ENCODE measurements around the gene SND1.

SND1 gene

DNA sequence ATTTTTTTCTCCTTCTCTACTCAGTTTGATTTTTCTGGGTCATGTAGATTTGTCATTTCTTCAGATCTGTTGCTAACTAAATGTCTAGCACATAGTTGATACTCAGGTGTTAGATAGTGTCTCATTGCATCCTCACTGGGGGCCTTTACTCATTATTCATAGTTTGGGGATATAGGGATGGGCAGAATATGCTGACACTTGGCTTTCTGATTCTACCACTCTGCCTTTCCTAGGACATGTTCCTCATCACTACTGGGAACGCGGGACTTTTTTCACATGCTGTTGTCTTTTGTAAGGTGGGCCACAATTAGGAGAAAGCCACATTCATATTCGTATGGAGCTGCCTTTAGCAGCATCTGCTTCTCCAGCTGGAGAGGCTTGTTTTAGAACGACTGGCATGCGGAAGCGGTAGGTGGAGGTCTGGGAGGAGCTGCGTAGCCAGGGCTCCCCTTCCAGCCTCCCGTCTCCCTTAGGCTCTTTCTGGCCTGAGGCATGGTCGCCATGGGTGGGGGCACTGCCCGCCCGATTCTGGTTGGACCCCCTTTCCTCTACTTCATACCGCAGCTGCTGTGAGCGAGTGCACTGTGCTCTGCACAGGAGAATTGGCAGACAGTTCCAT, 78.8 kb downstream of the SND1 start:
- no peak for DNase-seq (ENCODE audit: low read depth in 3 of 3)

DNA sequence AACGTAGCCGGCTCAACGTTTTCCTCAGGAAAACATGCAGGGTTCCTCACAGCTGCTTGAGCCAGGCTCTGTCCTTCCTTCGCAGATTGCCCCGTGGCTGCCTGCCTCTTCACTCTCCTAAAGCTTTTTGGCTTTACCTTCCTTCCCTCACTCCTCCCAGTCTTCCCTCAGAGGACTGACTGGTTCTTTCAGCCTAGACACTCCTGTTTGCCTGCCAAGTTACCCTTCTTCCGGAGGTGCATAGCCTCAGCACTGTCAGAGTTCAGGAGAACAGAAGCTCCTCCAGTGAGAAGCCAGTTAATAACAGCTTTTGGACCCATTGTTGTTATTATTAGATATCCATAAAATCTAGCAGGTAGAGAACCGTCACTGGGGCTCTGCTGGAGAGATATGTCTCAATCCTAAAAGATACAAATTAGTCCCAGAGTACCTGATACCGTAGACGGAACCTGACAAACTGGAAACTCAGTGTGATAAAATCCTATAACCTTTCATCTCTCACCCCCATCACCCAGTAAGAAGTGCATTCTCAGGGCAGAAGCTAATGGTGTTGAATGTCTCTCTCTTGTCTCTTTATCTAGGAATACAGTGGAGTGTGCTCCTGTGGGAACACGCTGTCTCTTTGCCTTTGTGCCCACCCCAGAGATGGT, 79.6 kb downstream of the SND1 start:
- no peak for DNase-seq (ENCODE audit: low read depth in 3 of 3)

DNA sequence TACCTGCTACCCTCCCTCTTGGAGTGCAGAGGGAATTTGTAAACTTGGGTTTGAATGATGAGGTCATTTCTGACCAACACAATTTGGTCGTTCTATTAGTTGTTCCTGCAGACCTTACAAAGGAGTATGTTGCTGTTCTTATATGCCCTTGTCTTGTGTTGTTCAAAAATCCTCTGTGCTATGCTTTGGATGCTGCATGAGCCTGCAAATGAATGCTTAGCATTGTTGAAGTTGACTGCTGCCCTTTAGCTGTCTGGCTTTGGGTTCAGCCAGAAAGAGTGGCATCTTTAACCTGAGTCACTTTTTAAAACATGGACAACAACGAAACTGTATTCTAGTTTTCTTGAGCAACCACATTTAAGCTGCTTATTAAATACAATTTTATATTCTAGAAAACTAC, 80.3 kb downstream of the SND1 start:
- DNase-seq (ENCODE audit: low read depth in 3 of 3), result no peak

DNA sequence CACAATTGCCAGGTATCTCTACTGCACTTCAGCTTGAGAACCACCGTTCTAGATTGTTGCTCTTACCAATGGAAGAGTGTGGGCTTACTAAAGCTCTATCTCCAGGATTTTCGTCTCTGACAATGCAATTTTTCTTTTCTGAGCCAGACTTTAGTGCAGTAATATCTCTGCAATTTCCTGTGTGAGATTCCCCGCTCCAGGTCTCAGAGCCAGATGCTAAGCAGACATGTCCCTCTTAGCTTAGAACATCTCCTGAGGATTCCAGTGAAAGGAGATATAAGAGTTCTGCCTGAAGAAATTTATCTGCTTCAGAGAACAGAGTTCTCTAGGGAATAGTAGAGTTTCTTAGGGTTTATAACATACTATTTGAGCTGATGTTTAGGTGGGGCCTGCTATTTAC, 82.0 kb downstream of the SND1 start:
- DNase-seq (ENCODE audit: low read depth in 3 of 3), result no peak

DNA sequence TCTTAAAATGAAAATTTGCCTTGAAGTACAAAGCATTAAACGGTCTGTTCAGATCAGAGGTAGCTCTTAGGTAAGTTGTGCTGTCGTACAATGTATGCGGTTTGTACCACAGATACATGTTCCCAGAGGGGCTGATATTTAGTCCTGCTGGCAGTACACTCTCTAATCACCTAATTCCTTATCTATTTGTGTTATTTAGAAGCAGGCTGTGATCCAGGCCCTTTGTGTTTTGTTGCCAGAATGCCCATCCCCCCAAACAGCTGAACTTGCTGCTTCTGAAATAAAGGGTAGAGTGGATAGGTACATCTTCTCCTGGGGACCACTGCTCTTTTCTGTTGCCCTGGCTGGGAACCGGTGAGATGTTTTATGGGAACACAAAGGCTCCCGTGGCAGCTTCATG, 84.5 kb downstream of the SND1 start:
- no peak for DNase-seq (ENCODE audit: low read depth in 3 of 3)

DNA sequence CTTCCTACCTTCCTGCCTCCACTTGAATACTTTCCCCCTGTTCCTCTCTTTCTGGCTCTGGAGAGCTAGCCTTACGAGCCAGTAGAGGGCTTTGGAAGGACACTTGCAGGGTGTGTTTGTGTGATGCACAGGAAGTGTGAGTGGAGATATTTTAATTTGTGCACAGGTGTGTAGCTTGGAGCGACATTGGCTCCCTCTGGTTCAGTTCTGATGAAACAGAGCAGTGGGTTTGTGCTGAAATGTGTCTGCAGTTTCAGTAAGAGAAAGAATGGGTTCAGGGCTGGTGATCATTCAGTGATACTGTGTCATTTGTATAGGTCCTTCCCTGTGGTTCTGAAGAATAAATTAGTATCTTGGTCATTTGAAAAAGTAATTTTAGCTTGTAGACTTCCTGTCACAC, 86.9 kb downstream of the SND1 start:
- no peak for DNase-seq (ENCODE audit: low read depth in 3 of 3)

DNA sequence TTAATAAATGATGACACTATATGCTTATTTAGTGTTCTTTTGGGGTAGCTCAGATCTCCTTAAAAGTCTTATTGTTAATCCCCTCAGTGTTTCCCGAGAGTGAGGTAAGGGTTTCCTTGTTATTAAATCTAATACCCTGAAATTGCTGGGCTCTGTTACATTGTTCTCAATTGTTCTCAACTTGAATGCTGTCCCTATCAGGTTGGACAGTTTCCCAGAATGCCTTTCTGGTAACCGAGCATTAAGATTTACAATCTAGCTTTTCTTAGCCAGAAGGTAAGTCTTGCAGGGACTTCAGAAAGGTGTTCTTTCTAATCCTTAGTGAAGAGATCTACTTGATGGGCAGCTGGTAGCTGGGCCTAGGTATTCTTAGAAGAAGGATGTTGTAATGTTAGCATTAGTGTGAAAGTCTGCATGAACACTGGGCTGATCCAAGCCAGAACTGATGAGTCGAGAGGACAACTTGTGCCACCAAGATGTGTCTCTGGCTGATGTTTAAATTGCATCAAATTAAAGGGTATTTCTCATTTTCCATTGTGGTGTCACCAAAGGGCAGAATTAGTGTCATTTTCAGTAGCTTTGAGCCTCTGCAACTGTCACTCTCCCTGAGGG, 89.9 kb downstream of the SND1 start:
- DNase-seq (ENCODE audit: low read depth in 3 of 3), result no peak

DNA sequence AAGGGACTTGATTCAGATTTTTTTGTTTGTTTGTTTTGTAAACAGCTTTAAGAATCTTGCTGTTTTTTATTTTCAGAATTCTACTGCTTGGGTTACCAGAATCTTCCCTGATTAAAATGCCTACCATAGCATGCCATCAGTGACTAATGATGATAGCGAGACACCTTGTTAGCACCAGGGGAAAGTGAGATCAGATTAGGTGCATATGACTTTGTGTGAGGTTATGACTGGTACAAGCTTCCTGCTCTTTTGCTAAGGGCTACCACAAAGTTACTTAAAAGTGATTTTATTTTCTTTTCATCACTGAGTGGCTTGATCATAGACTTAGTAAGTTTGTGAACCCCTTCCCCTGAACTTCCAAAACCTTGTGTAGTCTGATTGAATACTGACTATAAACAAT, 93.5 kb downstream of the SND1 start:
- no peak for DNase-seq (ENCODE audit: low read depth in 3 of 3)

DNA sequence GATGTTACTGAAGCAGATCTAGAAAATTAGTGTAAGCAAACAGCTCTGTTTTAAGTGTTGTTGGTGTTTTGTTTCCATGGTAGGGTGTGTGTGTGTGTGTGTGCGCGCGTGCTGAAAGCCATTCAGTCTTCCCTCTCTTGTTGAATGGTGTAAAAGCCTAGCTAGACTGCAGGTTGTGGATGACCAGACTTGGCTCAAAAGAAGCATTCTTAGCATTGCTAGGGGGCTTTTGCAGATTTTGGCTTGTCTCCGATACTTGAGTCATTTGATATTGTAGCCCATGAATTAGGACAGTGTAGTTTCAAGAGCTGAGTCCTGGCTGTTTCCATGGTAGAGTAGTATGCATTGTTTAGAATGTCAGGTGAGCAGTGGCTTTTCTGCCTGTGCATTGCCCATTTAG, 99.1 kb downstream of the SND1 start:
- DNase-seq (ENCODE audit: low read depth in 3 of 3), result no peak

DNA sequence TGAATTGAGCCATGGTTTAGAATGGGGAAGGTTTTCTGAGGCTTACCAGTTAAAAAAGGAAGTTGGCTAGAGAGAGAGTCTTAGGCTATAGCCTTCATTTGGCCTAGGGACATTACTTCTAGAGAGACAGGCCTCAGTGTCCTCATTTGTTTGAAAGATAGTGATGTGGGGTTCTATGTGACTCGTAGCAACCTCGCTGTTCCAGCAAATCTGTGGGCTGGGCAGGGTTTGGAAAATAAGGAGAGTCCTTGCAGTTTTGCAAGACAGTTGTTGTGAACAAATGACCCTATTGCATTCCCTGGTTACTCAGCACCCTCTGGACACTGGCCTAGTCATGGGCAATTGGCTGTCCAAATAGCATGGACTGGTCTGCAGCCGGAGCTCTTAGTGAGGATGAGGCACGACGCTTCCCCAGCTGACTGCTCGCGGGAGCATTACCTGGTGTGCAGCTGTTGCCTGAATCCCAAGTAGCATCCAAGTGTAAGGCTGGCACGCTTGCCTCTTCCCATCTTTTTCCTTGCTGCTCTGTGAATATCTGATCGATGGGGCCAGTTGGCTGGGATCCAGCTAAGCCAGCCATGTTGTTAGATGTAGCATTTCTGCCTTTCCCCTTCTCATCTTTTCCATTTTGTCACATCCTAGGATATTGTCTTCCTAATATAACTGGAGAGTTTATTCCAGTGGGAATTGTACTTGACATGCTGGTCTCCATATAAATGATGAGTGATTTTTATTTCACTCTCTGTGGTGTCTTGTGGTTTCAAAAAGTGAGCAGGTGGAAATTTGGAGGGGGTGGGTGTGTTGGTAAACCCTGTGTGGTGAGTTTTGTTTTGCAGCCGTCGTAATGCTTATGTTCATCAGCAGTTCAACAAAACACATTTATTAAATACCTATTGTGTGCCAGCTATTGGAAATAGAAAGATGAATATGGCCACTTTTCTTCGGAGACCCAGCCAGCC, 99.8 kb downstream of the SND1 start:
- no peak for DNase-seq (ENCODE audit: low read depth in 3 of 3)

DNA sequence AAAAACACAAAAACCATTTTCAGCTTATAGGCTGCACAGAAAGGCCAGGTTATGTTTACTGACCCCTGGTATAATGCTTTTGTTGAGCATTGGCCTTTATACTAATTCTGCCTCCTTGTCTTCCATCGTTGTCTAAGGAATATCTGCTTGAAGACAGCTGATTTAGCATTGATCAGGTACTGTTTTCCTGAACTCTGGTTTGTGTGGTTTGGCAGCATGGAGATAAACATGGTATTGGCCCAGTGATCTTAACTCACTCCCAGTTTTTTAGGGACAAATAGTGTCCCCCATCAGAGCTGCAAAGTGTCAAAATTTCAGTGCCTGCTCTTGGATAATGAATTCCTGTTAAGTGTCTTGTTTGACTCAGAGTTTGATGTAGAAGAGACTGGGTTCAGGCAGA, 100.8 kb downstream of the SND1 start:
- DNase-seq (ENCODE audit: low read depth in 3 of 3), result no peak

DNA sequence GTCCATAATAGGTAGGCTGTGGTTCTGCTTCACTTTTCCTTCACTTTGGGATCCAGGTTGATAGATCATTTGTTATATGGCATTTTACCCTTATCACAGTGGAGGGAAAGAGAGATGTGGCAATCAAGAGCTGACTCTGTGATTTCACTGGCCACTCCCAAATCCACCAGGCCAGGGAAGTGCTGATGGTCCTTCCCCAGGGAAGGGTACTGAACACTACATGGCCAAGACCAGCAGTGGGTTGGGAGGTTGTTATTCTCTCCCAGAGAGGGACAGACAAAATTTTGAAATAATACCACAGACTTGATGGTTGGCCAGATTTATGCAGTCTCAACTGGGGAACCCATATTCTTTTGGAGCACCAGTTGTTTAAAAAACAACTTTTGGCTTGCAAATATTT, 102.5 kb downstream of the SND1 start:
- no peak for DNase-seq (ENCODE audit: low read depth in 3 of 3)

DNA sequence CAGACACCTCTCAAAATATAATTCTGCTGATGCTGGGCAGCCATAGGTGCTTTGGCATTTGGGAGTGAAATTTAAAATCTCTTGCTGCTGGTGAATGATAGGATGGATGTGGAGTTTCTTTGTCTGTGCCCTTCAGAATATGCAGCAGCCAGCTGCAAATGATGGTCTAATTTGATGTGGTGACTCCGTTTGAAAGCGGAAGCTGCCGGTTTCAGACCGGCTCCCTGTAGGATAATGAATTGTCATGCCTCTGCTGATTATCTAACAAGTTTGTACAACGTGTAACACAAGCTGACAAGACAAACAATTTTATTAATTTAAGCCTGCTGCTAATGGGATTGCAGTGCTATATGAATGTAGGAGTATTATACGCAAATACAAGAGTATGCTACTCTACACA, 103.5 kb downstream of the SND1 start:
- DNase-seq (ENCODE audit: low read depth in 3 of 3), result no peak

DNA sequence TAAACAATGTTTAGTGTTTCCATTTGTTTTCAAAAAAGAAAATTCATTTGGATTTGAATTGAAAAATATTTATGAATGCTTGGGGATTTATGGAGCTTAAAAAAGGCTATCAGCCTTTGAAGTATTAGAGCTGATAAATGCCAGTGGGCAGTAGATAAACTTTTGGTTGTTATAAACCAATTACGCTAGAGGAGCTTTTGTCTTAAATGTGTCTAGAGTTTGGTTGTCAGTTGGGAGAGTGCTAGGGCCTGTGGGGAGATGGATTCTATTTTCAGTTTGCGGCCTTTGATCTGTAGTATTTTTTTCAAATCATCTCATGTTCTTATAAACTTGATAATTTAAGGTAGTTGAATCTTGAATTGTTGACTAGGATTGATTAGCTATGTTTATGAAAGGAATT, 104.0 kb downstream of the SND1 start:
- DNase-seq (ENCODE audit: low read depth in 3 of 3), result no peak

DNA sequence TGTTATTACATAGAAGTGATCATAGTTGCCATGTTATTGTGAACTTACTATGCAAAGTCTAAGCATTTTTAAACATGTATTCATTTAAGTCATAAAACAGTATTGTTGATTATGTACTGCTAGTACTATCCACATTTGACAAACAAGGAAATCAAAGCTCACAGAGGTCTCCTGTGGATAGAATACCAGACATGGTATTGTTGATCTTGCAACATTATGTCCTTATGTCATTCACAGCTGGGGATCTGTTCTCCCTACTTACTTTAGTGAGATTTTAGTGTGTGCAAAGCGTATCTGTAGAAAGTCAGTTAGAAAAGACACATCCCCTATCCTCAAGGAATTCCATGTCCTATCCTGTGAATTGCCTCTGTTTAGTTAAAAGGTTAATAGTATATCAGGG, 106.1 kb downstream of the SND1 start:
- no peak for DNase-seq (ENCODE audit: low read depth in 3 of 3)

DNA sequence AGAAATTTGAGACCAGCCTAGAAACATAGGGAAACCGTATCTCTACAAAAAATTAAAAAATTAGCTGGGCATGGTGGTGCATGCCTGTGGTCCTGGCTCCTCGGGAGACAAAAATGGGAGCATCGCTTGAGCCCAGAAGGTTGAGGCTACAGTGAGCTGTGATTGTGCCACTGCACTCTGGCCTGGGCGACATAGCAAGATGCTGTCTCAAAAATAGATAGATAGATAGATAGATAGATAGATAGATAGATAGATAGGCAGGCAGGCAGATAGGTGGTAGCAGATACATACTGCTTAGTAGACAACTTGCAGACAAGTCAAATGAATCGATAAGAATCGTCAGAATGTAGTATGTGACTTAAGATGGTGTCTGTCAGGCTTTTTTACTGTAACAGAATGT, 106.9 kb downstream of the SND1 start:
- DNase-seq (ENCODE audit: low read depth in 3 of 3), result no peak

DNA sequence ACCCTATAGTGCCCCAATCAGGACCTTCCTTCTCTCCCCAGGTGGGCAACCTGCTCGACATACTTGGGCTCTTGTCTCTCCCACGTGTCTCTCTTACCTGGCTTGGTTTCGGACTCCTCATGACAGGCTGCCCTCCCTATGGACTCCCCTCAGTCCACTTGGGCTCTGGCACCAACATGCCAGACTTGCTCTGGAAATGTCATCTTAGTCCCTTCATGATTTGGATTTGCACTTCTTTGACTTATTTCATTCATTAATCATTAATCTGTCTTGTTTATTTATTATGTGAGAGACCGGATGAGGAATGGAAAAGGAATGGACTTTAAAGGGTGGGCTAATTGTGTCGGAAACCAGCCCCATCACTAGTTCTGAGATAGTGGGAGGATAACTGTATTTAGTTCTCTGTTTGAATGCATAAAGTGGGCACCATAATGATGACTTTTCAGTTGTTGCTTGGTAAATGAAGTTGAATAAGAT, 108.0 kb downstream of the SND1 start:
- no peak for DNase-seq (ENCODE audit: low read depth in 3 of 3)

DNA sequence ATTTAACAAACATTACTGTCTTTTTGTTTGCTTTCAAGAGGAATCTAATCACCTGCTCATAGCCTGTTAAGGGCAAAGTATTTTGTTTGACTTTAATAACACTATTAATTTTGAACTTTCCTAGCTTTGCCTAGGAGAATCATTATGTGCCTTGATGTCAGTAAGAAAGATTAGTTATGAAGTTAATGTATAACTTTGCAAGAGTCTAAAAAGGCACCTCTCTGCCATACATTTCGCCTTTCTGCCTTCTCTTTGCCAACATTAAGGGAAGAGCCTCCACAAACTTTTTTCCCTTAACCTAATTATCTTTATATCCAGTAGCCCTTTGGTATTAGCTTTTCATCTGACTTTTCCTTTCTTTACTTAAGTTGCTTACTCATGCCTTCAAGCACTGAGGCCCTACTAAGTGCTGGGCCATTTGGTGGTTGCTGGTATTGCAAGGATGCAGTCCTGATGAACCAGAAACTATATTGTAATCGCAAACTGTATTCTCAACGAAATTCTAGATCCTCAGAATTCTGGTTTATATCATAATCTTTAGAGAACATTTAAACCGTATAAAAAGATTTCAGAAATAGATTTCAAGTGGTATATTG, 108.5 kb downstream of the SND1 start:
- DNase-seq (ENCODE audit: low read depth in 3 of 3), result no peak

DNA sequence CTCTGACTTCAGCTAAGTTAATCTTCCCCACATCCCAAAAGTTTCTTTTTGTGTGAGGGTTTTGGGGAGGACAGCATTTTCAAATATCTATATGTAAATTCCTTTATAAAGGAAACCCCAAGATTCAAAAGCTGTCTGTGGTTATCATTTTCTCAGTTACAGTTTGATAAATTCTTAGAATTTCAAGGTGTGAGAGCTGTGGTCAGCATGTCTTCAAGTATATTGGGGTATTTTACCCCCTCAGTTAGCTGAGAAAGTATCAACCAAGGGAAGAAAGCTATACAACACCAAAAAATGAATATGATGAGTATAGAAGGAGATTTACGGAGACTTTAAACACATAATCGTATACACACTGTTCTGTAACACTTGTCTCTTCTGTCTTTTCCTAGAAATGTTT, 109.2 kb downstream of the SND1 start:
- DNase-seq (ENCODE audit: low read depth in 3 of 3), result no peak

DNA sequence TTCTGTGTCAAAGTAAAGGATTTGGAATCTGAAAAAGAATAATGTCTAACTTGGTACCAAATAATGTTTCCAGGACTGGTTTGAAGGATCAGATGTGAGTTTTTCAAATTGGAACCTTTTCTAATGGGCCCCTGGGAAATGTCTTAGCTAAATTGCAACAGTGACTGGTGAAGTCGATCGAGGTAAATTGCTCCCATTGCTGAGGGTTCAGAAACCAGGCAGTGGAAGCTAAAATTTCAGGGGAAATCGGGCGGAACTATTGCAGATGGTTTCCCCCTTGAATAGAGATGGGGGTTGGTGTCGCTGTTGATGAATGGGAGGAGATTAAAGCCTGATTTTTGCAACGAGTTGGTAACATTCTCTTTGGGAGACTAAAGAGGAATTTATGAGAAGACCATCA, 112.7 kb downstream of the SND1 start:
- DNase-seq (ENCODE audit: low read depth in 3 of 3), result no peak

DNA sequence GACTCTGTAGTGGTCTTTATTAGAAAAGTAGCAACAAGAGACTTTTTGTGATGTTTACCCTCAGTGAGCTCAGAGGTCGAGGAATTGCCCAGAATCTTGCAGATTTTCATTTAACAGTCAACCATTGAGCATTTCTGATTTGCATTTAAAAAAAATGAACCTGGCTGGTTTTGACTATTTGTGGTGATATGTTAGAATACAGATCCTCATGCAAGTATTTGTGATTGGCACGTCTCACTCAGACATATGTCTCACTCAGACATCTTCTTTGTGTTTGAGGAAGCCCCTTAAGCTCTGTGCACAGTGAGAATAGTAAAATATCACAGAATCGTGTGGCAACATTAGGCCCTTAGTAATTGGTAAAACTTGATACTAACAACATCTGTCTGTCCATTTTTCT, 113.2 kb downstream of the SND1 start:
- DNase-seq (ENCODE audit: low read depth in 3 of 3), result no peak
